ENCODE data around the gene SYT6. TPM values are rescaled to one million over a fixed set of nuclear protein-coding genes. Genes with fewer than 3 reads are reported as not detected.

Gene SYT6
- total and polyA plus RNA-seq, 3 donors from 2014 or later = 0.43 to 0.78 (median 0.71) TPM

- intact Hi-C loops (cut with DNase I; ENCODE audit: low total_unique reads) = no loop called here
- Histone ChIP-seq H3K27ac (no peak overlapping the region), H3K4me1 (no peaks in the 10 kb centered on the region), H3K36me3 (ENCODE audit: low read depth, missing control alignments) (no peaks in the 10 kb centered on the region), H3K9me3 (no peaks in the 10 kb centered on the region), H3K4me3 (no peak overlapping the region), H3K27me3 (no peaks in the 10 kb centered on the region)
- 91 to 94% methylated on average over 4 of the region's 4 CpGs for WGBS, 2 donors
- TF ChIP-seq, protein P1, sequence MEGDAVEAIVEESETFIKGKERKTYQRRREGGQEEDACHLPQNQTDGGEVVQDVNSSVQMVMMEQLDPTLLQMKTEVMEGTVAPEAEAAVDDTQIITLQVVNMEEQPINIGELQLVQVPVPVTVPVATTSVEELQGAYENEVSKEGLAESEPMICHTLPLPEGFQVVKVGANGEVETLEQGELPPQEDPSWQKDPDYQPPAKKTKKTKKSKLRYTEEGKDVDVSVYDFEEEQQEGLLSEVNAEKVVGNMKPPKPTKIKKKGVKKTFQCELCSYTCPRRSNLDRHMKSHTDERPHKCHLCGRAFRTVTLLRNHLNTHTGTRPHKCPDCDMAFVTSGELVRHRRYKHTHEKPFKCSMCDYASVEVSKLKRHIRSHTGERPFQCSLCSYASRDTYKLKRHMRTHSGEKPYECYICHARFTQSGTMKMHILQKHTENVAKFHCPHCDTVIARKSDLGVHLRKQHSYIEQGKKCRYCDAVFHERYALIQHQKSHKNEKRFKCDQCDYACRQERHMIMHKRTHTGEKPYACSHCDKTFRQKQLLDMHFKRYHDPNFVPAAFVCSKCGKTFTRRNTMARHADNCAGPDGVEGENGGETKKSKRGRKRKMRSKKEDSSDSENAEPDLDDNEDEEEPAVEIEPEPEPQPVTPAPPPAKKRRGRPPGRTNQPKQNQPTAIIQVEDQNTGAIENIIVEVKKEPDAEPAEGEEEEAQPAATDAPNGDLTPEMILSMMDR (IDR thresholded peaks at IDR 0.05) = no peak
- TF ChIP-seq POLR2A (IDR thresholded peaks at IDR 0.05) = no peak
- no peak for DNase-seq
These were observed 19.2 kb downstream of the SYT6 start for GRCh38 chr1:114134518-114134917.

- H3K27ac ChIP-seq = no peak overlapping the region
- H3K4me3 ChIP-seq = no peak overlapping the region
- TF ChIP-seq, protein P1 (IDR thresholded peaks at IDR 0.05) = no peak
- TF ChIP-seq POLR2A (IDR thresholded peaks at IDR 0.05) = no peak
- 90 to 95% methylated on average over 7 of the region's 7 CpGs for WGBS, 2 donors
- H3K4me1 ChIP-seq = no peaks in the 10 kb centered on the region
- no peaks in the 10 kb centered on the region for H3K27me3 ChIP-seq
- H3K36me3 ChIP-seq (ENCODE audit: low read depth, missing control alignments) = no peaks in the 10 kb centered on the region
- intact Hi-C loops (cut with DNase I; ENCODE audit: low total_unique reads) = no loop called here
- no peak for DNase-seq
- H3K9me3 ChIP-seq = no peaks in the 10 kb centered on the region
These were observed 20.5 kb downstream of the SYT6 start for GRCh38 chr1:114133129-114133528.

GRCh38 chr1:114131526-114132220 is 22.0 kb downstream of the SYT6 start:
- Histone ChIP-seq H3K27me3 (no peaks in the 10 kb centered on the region), H3K9me3 (no peaks in the 10 kb centered on the region), H3K4me1 (no peaks in the 10 kb centered on the region), H3K36me3 (ENCODE audit: low read depth, missing control alignments) (no peaks in the 10 kb centered on the region), H3K27ac (no peak overlapping the region), H3K4me3 (no peak overlapping the region)
- TF ChIP-seq, protein P1 (IDR thresholded peaks at IDR 0.05) = no peak
- no peak for TF ChIP-seq POLR2A (IDR thresholded peaks at IDR 0.05)
- WGBS, 2 donors = 86% methylated on average over 4 of the region's 4 CpGs
- no peak for DNase-seq
- intact Hi-C loops (cut with DNase I; ENCODE audit: low total_unique reads) = no loop called here

GRCh38 chr1:114130846-114131525 is 22.7 kb downstream of the SYT6 start:
- WGBS, 2 donors = 73 to 75% methylated on average over 7 of the region's 7 CpGs
- intact Hi-C loops (cut with DNase I; ENCODE audit: low total_unique reads) = no loop called here
- H3K27me3 ChIP-seq = no peaks in the 10 kb centered on the region
- no peak overlapping the region for H3K27ac ChIP-seq
- no peak overlapping the region for H3K4me3 ChIP-seq
- DNase-seq = no peak
- no peaks in the 10 kb centered on the region for H3K4me1 ChIP-seq
- no peaks in the 10 kb centered on the region for H3K9me3 ChIP-seq
- no peaks in the 10 kb centered on the region for H3K36me3 ChIP-seq (ENCODE audit: low read depth, missing control alignments)
- no peak for TF ChIP-seq POLR2A (IDR thresholded peaks at IDR 0.05)
- TF ChIP-seq, protein P1 (IDR thresholded peaks at IDR 0.05) = no peak

Measured in testis (tissue), 3 donors.